Measurements from ENCODE around the gene BCAS3.
A peak's percentile ranks its signal among the peaks of the same experiment; 100 is the strongest.

Gene BCAS3

DNA sequence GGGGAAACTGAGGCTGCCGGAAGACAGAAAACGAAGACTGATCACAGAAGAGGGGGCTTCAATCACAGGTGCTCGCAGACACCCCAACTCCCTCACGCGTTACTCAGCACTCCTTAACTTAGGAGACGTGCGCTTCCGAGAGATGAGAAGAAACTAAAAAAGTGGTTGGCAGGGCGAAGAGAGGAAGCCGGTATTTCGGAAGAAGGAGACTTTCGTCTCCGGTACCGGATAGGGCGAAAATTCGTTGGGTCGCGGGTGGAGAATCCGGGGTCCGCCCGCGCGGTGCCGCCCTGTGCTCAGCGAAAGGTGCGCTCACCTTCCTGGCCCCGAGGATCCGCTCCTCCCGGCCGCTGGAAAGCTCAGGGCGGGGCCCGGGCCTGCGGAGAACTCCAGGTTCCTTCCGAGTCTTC lies 721.1 kb downstream of the BCAS3 start:
- TF ChIP-seq, protein P1, sequence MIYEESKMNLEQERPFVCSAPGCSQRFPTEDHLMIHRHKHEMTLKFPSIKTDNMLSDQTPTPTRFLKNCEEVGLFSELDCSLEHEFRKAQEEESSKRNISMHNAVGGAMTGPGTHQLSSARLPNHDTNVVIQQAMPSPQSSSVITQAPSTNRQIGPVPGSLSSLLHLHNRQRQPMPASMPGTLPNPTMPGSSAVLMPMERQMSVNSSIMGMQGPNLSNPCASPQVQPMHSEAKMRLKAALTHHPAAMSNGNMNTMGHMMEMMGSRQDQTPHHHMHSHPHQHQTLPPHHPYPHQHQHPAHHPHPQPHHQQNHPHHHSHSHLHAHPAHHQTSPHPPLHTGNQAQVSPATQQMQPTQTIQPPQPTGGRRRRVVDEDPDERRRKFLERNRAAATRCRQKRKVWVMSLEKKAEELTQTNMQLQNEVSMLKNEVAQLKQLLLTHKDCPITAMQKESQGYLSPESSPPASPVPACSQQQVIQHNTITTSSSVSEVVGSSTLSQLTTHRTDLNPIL (CRISPR knock-in tag; IDR thresholded peaks at IDR 0.05; ENCODE audit: low read depth): peak; percentile 27; the same call in 1 of the 2 replicates
- TF ChIP-seq SNAI2 (CRISPR knock-in tag; IDR thresholded peaks at IDR 0.05): no peak
- ATAC-seq: no peak; the same call in 2 of the 3 replicates

DNA sequence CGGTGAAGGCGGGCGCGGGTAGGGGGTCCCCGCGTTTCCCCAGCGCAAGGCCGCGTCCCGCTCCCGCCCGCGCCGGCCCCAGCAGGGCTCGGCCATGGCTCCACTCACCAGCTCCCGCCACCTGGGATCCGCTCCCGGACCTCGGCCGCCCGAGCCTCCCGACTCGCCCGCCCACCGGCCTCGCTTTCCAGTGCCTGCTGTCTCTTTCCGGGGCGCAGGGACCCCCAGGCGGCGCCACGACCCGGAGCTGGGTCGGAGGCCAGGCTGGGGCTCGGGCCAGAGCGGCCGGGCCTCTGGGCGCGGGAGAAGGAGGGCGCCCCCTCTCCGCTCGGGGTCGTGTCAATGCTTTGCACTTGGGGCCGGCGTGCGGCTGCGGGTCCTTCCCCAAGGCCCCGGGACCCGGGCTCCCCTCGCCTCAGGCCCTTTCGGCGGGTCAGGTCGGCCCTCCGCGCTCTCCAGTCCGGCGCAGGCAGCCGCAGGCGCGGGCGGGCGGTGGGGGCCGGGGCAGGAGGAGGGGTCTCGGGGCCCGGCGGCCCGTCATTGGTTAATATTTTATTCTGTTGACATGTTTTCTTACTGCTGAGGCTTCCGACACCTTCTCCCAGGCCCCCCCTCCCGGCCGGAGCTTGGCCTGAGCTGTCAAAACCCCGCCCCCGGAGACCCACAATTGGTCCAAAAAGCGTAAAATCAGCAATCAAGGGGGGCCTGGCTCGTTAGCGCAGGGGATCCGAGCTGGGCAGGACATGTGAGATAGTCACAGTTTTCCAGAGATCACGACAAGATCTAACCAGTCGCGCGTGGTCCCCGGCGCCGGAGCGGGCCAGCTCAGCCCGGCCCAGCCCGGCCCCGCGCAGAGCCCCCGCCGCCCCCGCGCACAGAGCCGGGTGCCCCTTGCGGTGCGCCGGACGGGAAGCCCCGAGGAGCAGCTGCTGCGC lies 721.7 kb downstream of the BCAS3 start, which contains the start of gene TBX2:
TBX2 (plus strand) TSS at position 713 of the 935 bp plus-strand sequence. CDS start 334 bp downstream, outside the sequence.
- no peak for TF ChIP-seq RARB (CRISPR knock-in tag; IDR thresholded peaks at IDR 0.05)
- no peak for TF ChIP-seq ZNF8 (CRISPR knock-in tag; IDR thresholded peaks at IDR 0.05)
- TF ChIP-seq, protein P2, sequence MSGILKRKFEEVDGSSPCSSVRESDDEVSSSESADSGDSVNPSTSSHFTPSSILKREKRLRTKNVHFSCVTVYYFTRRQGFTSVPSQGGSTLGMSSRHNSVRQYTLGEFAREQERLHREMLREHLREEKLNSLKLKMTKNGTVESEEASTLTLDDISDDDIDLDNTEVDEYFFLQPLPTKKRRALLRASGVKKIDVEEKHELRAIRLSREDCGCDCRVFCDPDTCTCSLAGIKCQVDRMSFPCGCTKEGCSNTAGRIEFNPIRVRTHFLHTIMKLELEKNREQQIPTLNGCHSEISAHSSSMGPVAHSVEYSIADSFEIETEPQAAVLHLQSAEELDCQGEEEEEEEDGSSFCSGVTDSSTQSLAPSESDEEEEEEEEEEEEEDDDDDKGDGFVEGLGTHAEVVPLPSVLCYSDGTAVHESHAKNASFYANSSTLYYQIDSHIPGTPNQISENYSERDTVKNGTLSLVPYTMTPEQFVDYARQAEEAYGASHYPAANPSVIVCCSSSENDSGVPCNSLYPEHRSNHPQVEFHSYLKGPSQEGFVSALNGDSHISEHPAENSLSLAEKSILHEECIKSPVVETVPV (CRISPR knock-in tag; IDR thresholded peaks at IDR 0.05): no peak
- TF ChIP-seq, protein P1 (CRISPR knock-in tag; IDR thresholded peaks at IDR 0.05; ENCODE audit: low read depth): no peak
- no peak; the same call in 1 of the 2 replicates for TF ChIP-seq ESRRG (CRISPR knock-in tag; IDR thresholded peaks at IDR 0.05)
- TF ChIP-seq BACH2 (CRISPR knock-in tag; IDR thresholded peaks at IDR 0.05; ENCODE audit: borderline replicate concordance): no peak
- TF ChIP-seq, protein P3, sequence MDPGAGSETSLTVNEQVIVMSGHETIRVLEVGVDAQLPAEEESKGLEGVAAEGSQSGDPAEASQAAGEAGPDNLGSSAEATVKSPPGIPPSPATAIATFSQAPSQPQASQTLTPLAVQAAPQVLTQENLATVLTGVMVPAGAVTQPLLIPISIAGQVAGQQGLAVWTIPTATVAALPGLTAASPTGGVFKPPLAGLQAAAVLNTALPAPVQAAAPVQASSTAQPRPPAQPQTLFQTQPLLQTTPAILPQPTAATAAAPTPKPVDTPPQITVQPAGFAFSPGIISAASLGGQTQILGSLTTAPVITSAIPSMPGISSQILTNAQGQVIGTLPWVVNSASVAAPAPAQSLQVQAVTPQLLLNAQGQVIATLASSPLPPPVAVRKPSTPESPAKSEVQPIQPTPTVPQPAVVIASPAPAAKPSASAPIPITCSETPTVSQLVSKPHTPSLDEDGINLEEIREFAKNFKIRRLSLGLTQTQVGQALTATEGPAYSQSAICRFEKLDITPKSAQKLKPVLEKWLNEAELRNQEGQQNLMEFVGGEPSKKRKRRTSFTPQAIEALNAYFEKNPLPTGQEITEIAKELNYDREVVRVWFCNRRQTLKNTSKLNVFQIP (CRISPR knock-in tag; IDR thresholded peaks at IDR 0.05; ENCODE audit: borderline replicate concordance, low read depth): no peak
- TF ChIP-seq ISL1 (CRISPR knock-in tag; IDR thresholded peaks at IDR 0.05): 0 out of 2 replicates have a peak, but pooled peaks have one; percentile 11
- no peak for TF ChIP-seq ZC3H10 (CRISPR knock-in tag; IDR thresholded peaks at IDR 0.05)
- TF ChIP-seq, protein P4, sequence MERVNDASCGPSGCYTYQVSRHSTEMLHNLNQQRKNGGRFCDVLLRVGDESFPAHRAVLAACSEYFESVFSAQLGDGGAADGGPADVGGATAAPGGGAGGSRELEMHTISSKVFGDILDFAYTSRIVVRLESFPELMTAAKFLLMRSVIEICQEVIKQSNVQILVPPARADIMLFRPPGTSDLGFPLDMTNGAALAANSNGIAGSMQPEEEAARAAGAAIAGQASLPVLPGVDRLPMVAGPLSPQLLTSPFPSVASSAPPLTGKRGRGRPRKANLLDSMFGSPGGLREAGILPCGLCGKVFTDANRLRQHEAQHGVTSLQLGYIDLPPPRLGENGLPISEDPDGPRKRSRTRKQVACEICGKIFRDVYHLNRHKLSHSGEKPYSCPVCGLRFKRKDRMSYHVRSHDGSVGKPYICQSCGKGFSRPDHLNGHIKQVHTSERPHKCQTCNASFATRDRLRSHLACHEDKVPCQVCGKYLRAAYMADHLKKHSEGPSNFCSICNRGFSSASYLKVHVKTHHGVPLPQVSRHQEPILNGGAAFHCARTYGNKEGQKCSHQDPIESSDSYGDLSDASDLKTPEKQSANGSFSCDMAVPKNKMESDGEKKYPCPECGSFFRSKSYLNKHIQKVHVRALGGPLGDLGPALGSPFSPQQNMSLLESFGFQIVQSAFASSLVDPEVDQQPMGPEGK (CRISPR knock-in tag; IDR thresholded peaks at IDR 0.05; ENCODE audit: borderline replicate concordance): peak; percentile 88
- TF ChIP-seq PPARA (CRISPR knock-in tag; IDR thresholded peaks at IDR 0.05; ENCODE audit: borderline replicate concordance): no peak
- peak; percentile 67 for ATAC-seq

DNA sequence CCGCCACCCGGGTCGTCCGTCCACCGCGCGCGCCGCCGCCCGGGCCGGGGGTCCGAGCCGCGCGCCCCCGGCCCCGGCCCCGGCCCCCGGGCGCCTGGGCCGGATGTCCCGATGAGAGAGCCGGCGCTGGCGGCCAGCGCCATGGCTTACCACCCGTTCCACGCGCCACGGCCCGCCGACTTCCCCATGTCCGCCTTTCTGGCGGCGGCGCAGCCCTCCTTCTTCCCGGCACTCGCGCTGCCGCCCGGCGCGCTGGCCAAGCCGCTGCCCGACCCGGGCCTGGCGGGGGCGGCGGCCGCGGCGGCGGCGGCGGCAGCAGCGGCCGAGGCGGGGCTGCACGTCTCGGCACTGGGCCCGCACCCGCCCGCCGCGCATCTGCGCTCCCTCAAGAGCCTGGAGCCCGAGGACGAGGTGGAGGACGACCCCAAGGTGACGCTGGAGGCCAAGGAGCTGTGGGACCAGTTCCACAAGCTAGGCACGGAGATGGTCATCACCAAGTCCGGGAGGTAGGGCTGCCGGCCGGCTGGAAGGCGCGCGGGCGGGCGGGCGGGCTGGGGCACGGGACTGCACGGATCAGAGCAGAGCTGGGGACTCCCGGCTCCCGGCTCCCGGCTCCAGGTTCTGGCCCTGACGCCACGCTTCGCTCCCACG lies 722.5 kb downstream of the BCAS3 start:
- no peak for ATAC-seq
- TF ChIP-seq ZC3H10 (CRISPR knock-in tag; IDR thresholded peaks at IDR 0.05) (no peak), ZNF8 (CRISPR knock-in tag; IDR thresholded peaks at IDR 0.05) (no peak), PPARA (CRISPR knock-in tag; IDR thresholded peaks at IDR 0.05; ENCODE audit: borderline replicate concordance) (no peak), OSR1 (CRISPR knock-in tag; IDR thresholded peaks at IDR 0.05) (no peak)

DNA sequence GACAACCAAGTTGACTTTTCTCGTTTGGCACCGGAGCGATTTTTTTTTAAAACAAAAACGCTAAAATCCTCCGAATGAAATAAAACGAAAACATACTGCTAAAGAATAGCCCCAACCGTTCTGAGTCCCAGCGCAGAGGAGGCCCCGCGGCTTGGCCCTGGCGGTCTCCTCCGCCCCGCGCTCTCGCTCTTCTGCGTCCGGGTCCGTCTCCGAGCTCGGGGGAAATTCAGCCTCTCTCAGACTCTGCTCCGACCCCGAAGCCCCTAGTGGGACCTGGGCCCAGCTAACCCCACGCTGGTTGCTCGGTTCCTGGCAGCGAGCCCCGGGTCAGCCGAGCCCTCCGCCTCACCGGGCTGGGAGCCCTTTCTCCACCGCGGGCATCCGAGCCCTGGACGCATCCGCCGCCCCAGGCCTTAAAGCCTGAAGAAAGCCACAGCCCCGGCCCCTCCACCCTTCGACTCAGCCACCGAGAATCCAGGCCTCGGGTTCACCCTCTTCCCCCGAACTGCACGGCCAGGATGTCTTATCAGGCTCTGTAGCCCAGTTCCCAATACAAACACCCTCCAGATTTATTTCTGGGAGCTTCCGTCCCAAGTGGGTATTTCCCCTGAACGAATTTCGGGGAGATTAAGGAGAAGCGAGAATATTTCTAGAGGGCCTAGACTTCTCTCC lies 723.2 kb downstream of the BCAS3 start:
- no peak for ATAC-seq
- TF ChIP-seq ARNTL (CRISPR knock-in tag; IDR thresholded peaks at IDR 0.05; ENCODE audit: borderline replicate concordance, low read depth) (no peak), OSR1 (CRISPR knock-in tag; IDR thresholded peaks at IDR 0.05) (no peak), ZNF8 (CRISPR knock-in tag; IDR thresholded peaks at IDR 0.05) (no peak), ZNF565 (CRISPR knock-in tag; conservative IDR thresholded peaks at IDR 0.05; ENCODE audit: low read depth) (no peak), ZFP3 (CRISPR knock-in tag; IDR thresholded peaks at IDR 0.05) (no peak), RARB (CRISPR knock-in tag; IDR thresholded peaks at IDR 0.05) (no peak), ISL1 (CRISPR knock-in tag; IDR thresholded peaks at IDR 0.05) (no peak), SNAI2 (CRISPR knock-in tag; IDR thresholded peaks at IDR 0.05) (no peak), ZNF70 (CRISPR knock-in tag; IDR thresholded peaks at IDR 0.05) (no peak)
- TF ChIP-seq, protein P4 (CRISPR knock-in tag; IDR thresholded peaks at IDR 0.05; ENCODE audit: borderline replicate concordance): no peak
- TF ChIP-seq, protein P2 (CRISPR knock-in tag; IDR thresholded peaks at IDR 0.05): no peak
- TF ChIP-seq, protein P3 (CRISPR knock-in tag; IDR thresholded peaks at IDR 0.05; ENCODE audit: borderline replicate concordance, low read depth): no peak
